Tibial nerve (tissue), 4 donors: ENCODE data around the gene SNTB2.

Experiments used
- CTCF ChIP-seq, 5 experiments: fragments of 200-600 bp in 3 of 5; fragments of 450-650 bp in 2 of 5; sonication (generic) in 3 of 5; IDR thresholded peaks; one replicate each; pipeline ENCODE4 v1.5.1; 2016 to 2019; ENCODE audit warnings: antibody characterized with exemption in 5 of 5, mild to moderate bottlenecking in 3 of 5, moderate library complexity in 2 of 5
- EP300 ChIP-seq, 2 donors: sonication (generic); formaldehyde crosslinking; IDR thresholded peaks; one replicate each; pipeline ENCODE4 v1.6.1; 2017; ENCODE audit warnings: antibody characterized with exemption in 2 of 2, mild to moderate bottlenecking in 1 of 2
- POLR2A ChIP-seq, 2 donors: fragments of 450-650 bp; IDR thresholded peaks; one replicate each; pipeline ENCODE4 v1.6.1; 2017; ENCODE audit warnings: antibody characterized with exemption in 2 of 2, mild to moderate bottlenecking in 2 of 2, moderate library complexity in 2 of 2

DNA sequence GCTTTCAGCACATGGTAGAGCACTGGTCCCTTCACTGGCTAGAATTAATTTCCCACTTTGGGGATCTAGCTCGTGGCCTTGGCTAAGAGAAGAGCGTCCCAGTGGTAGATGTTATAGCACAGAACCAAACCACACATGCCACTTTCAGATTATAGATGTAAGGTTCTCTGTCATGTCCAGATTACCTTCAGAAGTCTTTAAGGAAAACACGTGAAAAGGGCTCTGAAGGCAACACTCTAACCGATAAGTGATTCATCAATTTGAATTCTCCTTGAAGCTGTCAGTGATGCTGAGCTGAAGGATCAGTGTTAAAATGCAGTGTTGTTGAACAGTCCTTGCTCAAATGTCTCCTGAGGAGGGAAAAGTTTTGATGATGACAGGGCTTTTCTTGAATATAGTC lies 80.7 kb downstream of the SNTB2 start:
- TF ChIP-seq CTCF (IDR thresholded peaks at IDR 0.05) (no peak), POLR2A (IDR thresholded peaks at IDR 0.05) (no peak), EP300 (IDR thresholded peaks at IDR 0.05) (no peak)
